Measurements from ENCODE around the gene WIF1.

WIF1 gene

DNA sequence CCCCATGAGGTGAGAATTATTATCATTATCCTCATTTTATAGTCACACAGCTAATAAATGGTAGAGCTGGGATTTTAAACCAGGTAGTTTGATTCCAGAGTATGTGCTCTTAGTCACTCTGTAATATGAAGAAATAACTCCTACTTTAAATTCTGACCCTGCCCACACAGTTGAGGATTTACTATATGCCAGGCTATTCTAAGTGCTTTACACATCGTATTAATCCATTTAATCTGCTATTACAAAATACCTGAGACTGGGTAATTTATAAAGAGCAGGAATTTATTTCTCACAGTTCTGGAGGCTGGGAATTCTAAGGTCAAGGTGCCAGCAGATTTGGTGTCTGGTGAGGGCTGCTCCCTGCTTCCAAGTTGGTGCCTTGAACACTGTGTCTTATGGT is 19.6 kb upstream of the WIF1 start:
- no peak for DNase-seq (ENCODE audit: low read depth in 2 of 2)
- TF ChIP-seq, protein P1, sequence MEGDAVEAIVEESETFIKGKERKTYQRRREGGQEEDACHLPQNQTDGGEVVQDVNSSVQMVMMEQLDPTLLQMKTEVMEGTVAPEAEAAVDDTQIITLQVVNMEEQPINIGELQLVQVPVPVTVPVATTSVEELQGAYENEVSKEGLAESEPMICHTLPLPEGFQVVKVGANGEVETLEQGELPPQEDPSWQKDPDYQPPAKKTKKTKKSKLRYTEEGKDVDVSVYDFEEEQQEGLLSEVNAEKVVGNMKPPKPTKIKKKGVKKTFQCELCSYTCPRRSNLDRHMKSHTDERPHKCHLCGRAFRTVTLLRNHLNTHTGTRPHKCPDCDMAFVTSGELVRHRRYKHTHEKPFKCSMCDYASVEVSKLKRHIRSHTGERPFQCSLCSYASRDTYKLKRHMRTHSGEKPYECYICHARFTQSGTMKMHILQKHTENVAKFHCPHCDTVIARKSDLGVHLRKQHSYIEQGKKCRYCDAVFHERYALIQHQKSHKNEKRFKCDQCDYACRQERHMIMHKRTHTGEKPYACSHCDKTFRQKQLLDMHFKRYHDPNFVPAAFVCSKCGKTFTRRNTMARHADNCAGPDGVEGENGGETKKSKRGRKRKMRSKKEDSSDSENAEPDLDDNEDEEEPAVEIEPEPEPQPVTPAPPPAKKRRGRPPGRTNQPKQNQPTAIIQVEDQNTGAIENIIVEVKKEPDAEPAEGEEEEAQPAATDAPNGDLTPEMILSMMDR (IDR thresholded peaks at IDR 0.05; ENCODE audit: low read depth, low read length), result no peak

DNA sequence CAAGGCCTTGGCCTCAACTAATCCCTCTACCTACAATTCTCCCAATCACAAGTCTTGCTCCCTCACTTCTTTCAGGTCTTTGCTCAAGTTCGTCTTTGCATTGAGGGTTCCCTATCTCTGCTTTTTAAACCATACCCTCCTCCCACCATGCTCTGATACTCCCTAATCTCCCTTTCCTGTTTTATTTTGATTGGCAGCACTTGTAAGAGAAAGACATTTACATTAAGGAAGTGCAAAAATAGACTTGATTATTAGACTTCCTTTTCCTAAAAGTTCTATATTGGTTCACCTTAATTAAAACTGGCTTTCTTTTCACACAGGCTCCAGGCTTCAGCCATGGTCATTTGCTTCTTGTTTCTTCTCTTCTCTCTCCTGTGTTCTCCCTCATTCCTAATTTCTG is 18.3 kb upstream of the WIF1 start:
- H3K4me3 ChIP-seq (replicated peaks in 1 of 2; ENCODE audit: low read depth in 2 of 2, low read length in 2 of 2), result no peak overlapping the region
- TF ChIP-seq, protein P1 (IDR thresholded peaks at IDR 0.05; ENCODE audit: low read depth, low read length), result no peak
- no peak for DNase-seq (ENCODE audit: low read depth in 2 of 2)

More for the DNA sequence above, 19.6 kb upstream of the WIF1 start:
- no peak overlapping the region for H3K4me3 ChIP-seq (replicated peaks in 1 of 2; ENCODE audit: low read depth in 2 of 2, low read length in 2 of 2)

DNA sequence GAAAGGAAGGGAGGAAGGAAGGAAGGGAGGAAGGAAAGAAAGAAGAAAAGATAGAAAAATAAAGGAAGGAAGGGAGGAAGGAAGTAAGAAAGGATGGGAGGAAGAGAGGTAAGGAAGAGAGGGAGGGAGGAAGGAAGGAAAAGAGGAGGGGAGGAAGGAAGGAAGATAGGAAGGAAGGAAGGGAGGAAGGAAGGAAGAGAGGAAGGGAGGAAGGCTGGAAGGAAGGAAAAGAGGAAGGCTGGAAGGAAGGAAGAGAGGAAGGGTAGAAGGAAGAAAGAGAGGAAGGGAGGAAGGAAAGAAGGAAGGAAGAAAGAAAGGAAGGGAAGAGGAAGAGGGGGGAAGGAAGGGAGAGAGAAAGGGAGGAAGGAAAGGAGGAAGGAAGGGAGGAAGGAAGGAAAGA is 12.8 kb upstream of the WIF1 start:
- no peak overlapping the region for H3K4me3 ChIP-seq (replicated peaks in 1 of 2; ENCODE audit: low read depth in 2 of 2, low read length in 2 of 2)
- no peak for DNase-seq (ENCODE audit: low read depth in 2 of 2)
- TF ChIP-seq, protein P1 (IDR thresholded peaks at IDR 0.05; ENCODE audit: low read depth, low read length), result no peak

DNA sequence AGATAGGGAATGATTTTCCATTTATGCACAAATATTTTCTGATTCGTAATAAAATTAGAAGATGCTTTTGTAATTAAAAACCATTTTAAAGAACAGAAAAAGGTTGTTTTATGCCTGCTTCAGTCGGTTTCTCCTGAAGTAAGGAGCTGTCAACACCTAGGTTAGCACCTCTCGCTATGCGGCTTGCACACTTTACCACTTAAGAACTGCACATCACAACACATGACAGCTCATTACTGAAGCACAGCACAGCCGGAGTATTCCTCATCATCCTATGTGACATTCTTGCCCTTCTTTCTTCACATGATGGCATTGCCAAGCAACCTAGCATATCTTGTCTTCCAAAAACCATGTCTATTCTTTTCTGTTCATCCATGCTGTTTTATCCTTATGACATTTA is 5.4 kb upstream of the WIF1 start:
- TF ChIP-seq, protein P1 (IDR thresholded peaks at IDR 0.05; ENCODE audit: low read depth, low read length), result no peak
- DNase-seq (ENCODE audit: low read depth in 2 of 2), result no peak

DNA sequence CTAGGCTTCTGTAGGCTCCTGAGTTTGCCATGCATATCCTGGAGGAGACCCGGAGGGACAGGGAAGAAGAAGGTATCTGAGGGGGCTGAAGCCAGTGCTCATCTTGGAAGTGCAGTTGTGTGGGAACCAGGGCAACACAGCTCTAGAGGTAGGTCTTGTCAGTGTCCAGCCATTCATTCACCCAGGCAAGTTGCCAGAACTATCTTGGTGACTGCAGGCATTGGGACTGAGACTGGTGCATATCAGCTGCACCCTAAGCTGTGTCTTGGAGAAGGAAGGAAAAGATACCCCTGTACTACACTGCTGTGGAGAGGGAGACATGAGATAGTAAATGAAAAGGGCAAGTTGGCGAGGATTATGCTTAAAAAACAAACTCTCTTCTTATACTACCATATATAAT is 4.9 kb upstream of the WIF1 start:
- TF ChIP-seq, protein P1 (IDR thresholded peaks at IDR 0.05; ENCODE audit: low read depth, low read length), result no peak
- no peak overlapping the region for H3K4me3 ChIP-seq (replicated peaks in 1 of 2; ENCODE audit: low read depth in 2 of 2, low read length in 2 of 2)
- DNase-seq (ENCODE audit: low read depth in 2 of 2), result no peak

More for the DNA sequence above, 5.4 kb upstream of the WIF1 start:
- H3K4me3 ChIP-seq (replicated peaks in 1 of 2; ENCODE audit: low read depth in 2 of 2, low read length in 2 of 2), result no peak overlapping the region

DNA sequence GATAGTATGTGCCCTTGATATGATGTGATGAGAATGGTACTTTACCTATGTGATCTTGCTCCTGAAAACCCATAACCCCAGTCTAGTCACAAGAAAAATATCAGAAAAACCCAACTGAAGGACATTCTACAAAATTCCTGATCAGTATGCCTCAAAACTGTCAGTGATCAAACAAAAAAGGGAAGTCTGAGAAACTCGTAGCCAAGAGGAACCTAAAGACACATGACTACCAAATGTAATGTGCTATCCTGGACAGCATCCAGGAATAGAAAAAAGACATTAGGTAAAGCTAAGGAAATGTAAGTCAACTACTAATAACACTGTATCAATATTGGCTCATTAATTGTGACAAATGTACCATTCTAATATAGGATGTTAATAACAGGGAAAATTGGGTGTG is 4.1 kb upstream of the WIF1 start:
- no peak for DNase-seq (ENCODE audit: low read depth in 2 of 2)
- H3K4me3 ChIP-seq (replicated peaks in 1 of 2; ENCODE audit: low read depth in 2 of 2, low read length in 2 of 2), result no peak overlapping the region
- TF ChIP-seq, protein P1 (IDR thresholded peaks at IDR 0.05; ENCODE audit: low read depth, low read length), result no peak

DNA sequence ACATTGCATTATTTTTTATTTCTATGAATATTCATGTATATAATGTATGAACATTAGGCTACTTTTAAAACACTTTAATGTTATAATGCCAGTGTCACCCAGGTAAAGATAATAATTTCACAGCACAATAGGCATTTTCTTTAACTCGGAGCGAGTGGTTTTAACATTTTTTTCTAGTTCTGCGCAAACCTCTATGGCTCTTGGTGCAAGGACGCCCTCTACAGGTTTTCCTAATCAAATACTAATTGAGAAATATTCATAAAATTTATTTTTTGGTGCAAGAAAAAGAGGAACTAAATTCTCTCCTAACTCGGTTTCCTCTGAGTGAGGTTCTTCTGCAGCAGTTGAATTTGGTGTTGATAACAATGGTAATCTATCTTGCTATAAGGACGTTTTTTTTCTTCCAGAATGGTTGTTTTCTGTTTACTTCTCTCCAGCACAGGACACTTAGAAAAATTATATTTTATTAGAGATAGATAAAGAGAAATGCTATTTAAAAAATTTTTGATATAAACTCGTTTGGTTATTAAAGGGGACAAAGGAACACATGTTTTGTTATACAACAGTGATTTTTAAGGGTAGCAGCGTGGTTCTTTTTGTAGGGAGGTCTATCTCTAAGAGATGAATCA is 2.4 kb upstream of the WIF1 start:
- H3K4me3 ChIP-seq (replicated peaks in 1 of 2; ENCODE audit: low read depth in 2 of 2, low read length in 2 of 2), result no peak overlapping the region
- DNase-seq (ENCODE audit: low read depth in 2 of 2), result peak; percentile 52 to 63
- TF ChIP-seq, protein P1 (IDR thresholded peaks at IDR 0.05; ENCODE audit: low read depth, low read length), result peak; percentile 63

Data from cardiac fibroblast (primary cell).